Measurements from ENCODE around the gene OR2V2.
"Not testable (repeated sequence)": the region's sequence is repeated elsewhere in the genome, so short reads cannot be mapped to it uniquely, and the experiment has no call there.

The OR2V2 gene

GRCh38 chr5:181168595-181169118 is 21.3 kb downstream of the OR2V2 start:
- in situ Hi-C loops (cut with MboI; ENCODE audit: low sequenced_read_pairs): no loop called here

- in situ Hi-C loops (cut with MboI; ENCODE audit: low sequenced_read_pairs): not testable (repeated sequence)
Measured at GRCh38 chr5:181169459-181170236, 22.3 kb downstream of the OR2V2 start.

GRCh38 chr5:181170237-181170825 is 22.9 kb downstream of the OR2V2 start:
- in situ Hi-C loops (cut with MboI; ENCODE audit: low sequenced_read_pairs): no loop called here

GRCh38 chr5:181170996-181171395 is 23.6 kb downstream of the OR2V2 start:
- in situ Hi-C loops (cut with MboI; ENCODE audit: low sequenced_read_pairs): no loop called here

GRCh38 chr5:181171782-181172181 is 24.4 kb downstream of the OR2V2 start:
- in situ Hi-C loops (cut with MboI; ENCODE audit: low sequenced_read_pairs): no loop called here

- in situ Hi-C loops (cut with MboI; ENCODE audit: low sequenced_read_pairs): no loop called here
Measured at GRCh38 chr5:181173027-181173419, 25.6 kb downstream of the OR2V2 start.

- in situ Hi-C loops (cut with MboI; ENCODE audit: low sequenced_read_pairs): no loop called here
Measured at GRCh38 chr5:181173420-181174342, 26.3 kb downstream of the OR2V2 start.

- in situ Hi-C loops (cut with MboI; ENCODE audit: low sequenced_read_pairs): no loop called here
Measured at GRCh38 chr5:181176254-181176952, 29.0 kb downstream of the OR2V2 start.

GRCh38 chr5:181177559-181177958 is 30.2 kb downstream of the OR2V2 start:
- in situ Hi-C loops (cut with MboI; ENCODE audit: low sequenced_read_pairs): not testable (repeated sequence)

GRCh38 chr5:181181650-181182565 is 34.5 kb downstream of the OR2V2 start:
- in situ Hi-C loops (cut with MboI; ENCODE audit: low sequenced_read_pairs): no loop called here

GRCh38 chr5:181182651-181183050 is 35.3 kb downstream of the OR2V2 start:
- in situ Hi-C loops (cut with MboI; ENCODE audit: low sequenced_read_pairs): no loop called here

GRCh38 chr5:181184845-181185216 is 37.4 kb downstream of the OR2V2 start:
- in situ Hi-C loops (cut with MboI; ENCODE audit: low sequenced_read_pairs): loop anchor here (5.0 kb wide), 1 partner anchor 37 kb away; the partner anchor contains the start of gene TRIM41

- in situ Hi-C loops (cut with MboI; ENCODE audit: low sequenced_read_pairs): loop anchor here (5.0 kb wide), 1 partner anchor 37 kb away; the partner anchor contains the start of gene TRIM41
Measured at GRCh38 chr5:181185560-181185959, 38.2 kb downstream of the OR2V2 start.

GRCh38 chr5:181186022-181186421 is 38.6 kb downstream of the OR2V2 start:
- in situ Hi-C loops (cut with MboI; ENCODE audit: low sequenced_read_pairs): loop anchor here (5.0 kb wide), 1 partner anchor 36 kb away; the partner anchor contains the start of gene TRIM41

GRCh38 chr5:181186986-181187499 is 39.7 kb downstream of the OR2V2 start:
- in situ Hi-C loops (cut with MboI; ENCODE audit: low sequenced_read_pairs): loop anchor here (5.0 kb wide), 1 partner anchor 35 kb away; the partner anchor contains the start of gene TRIM41

GRCh38 chr5:181187500-181188213 is 40.3 kb downstream of the OR2V2 start:
- in situ Hi-C loops (cut with MboI; ENCODE audit: low sequenced_read_pairs): loop anchor here (5.0 kb wide), 1 partner anchor 35 kb away; the partner anchor contains the start of gene TRIM41

GRCh38 chr5:181188700-181189362 is 41.4 kb downstream of the OR2V2 start:
- in situ Hi-C loops (cut with MboI; ENCODE audit: low sequenced_read_pairs): loop anchor here (5.0 kb wide), 1 partner anchor 33 kb away; the partner anchor contains the start of gene TRIM41
